ENCODE results near the gene UCP3. TPM values are rescaled to one million over a fixed set of nuclear protein-coding genes. Genes with fewer than 3 reads are reported as not detected.

UCP3 gene
- total and polyA plus RNA-seq, 7 donors = 8.9 to 587 (median 202) TPM

DNA sequence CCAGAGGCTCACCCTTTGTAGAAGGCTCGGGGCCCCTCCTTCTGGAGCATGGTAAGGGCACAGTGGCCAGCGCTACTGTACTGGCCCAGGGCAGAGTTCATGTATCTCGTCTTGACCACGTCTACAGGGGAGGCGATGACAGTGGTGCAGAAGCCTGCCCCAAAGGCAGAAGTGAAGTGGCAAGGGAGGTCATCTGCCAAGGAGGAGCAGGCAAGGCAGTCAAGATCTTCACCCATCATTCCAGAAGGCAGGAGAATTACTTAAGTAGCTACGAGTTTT is 33.5 kb downstream of the UCP3 start:
- ATAC-seq (no peak), DNase-seq (peak in 1 of 2 donors; percentile 20)
- Histone ChIP-seq H3K27ac (no peak overlapping the region), H3K4me3 (no peak overlapping the region), H3K27me3 (ENCODE audit: insufficient read depth in 3 of 3, low read length in 2 of 3) (no peaks in the 10 kb centered on the region), H3K36me3 (ENCODE audit: insufficient read depth in 1 of 2, low read depth in 1 of 2) (peaks cover 0 to 60% of the 10 kb centered on the region in 2 donors), H3K9me3 (no peaks in the 10 kb centered on the region), H3K4me1 (peaks cover 5% of the 10 kb centered on the region)
- 86 to 95% (median 91%) methylated on average over 6 of the region's 6 CpGs for WGBS, 3 donors
- TF ChIP-seq, protein P1, sequence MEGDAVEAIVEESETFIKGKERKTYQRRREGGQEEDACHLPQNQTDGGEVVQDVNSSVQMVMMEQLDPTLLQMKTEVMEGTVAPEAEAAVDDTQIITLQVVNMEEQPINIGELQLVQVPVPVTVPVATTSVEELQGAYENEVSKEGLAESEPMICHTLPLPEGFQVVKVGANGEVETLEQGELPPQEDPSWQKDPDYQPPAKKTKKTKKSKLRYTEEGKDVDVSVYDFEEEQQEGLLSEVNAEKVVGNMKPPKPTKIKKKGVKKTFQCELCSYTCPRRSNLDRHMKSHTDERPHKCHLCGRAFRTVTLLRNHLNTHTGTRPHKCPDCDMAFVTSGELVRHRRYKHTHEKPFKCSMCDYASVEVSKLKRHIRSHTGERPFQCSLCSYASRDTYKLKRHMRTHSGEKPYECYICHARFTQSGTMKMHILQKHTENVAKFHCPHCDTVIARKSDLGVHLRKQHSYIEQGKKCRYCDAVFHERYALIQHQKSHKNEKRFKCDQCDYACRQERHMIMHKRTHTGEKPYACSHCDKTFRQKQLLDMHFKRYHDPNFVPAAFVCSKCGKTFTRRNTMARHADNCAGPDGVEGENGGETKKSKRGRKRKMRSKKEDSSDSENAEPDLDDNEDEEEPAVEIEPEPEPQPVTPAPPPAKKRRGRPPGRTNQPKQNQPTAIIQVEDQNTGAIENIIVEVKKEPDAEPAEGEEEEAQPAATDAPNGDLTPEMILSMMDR (IDR thresholded peaks at IDR 0.05) = no peak
- intact Hi-C loops (cut with DNase I) = no loop called here

GRCh38 chr11:73974604-73975478 is 34.0 kb downstream of the UCP3 start:
- peaks cover 0 to 55% of the 10 kb centered on the region in 2 donors for H3K36me3 ChIP-seq (ENCODE audit: insufficient read depth in 1 of 2, low read depth in 1 of 2)
- H3K27ac ChIP-seq = no peak overlapping the region
- H3K27me3 ChIP-seq (ENCODE audit: insufficient read depth in 3 of 3, low read length in 2 of 3) = no peaks in the 10 kb centered on the region
- intact Hi-C loops (cut with DNase I) = no loop called here
- TF ChIP-seq, protein P1 (IDR thresholded peaks at IDR 0.05) = no peak
- ATAC-seq (no peak), DNase-seq (peak in 1 of 2 donors; percentile 6)
- whole genome bisulfite sequencing, 3 donors = 85 to 91% (median 90%) methylated on average over 13 of the region's 13 CpGs
- H3K4me1 ChIP-seq = no peaks in the 10 kb centered on the region
- no peak overlapping the region for H3K4me3 ChIP-seq
- no peaks in the 10 kb centered on the region for H3K9me3 ChIP-seq

- no peaks in the 10 kb centered on the region for H3K9me3 ChIP-seq
- H3K27ac ChIP-seq = no peak overlapping the region
- H3K4me3 ChIP-seq = no peak overlapping the region
- ATAC-seq (no peak), DNase-seq (peak in 1 of 2 donors; percentile 48)
- H3K36me3 ChIP-seq (ENCODE audit: insufficient read depth in 1 of 2, low read depth in 1 of 2) = peaks cover 0 to 37% of the 10 kb centered on the region in 2 donors
- WGBS, 3 donors = 82 to 86% (median 82%) methylated on average over 11 of the region's 11 CpGs
- intact Hi-C loops (cut with DNase I) = no loop called here
- H3K27me3 ChIP-seq (ENCODE audit: insufficient read depth in 3 of 3, low read length in 2 of 3) = no peaks in the 10 kb centered on the region
- TF ChIP-seq, protein P1 (IDR thresholded peaks at IDR 0.05) = no peak
- H3K4me1 ChIP-seq = no peaks in the 10 kb centered on the region
Measured at GRCh38 chr11:73972620-73973449, 36.0 kb downstream of the UCP3 start.

- Histone ChIP-seq H3K27me3 (ENCODE audit: insufficient read depth in 3 of 3, low read length in 2 of 3) (no peaks in the 10 kb centered on the region), H3K36me3 (ENCODE audit: insufficient read depth in 1 of 2, low read depth in 1 of 2) (peaks cover 0 to 31% of the 10 kb centered on the region in 2 donors), H3K4me1 (no peaks in the 10 kb centered on the region), H3K4me3 (no peak overlapping the region), H3K27ac (no peak overlapping the region), H3K9me3 (no peaks in the 10 kb centered on the region)
- TF ChIP-seq, protein P1 (IDR thresholded peaks at IDR 0.05) = no peak
- intact Hi-C loops (cut with DNase I) = no loop called here
- 74 to 78% (median 77%) methylated on average over 1 of the region's 1 CpG for WGBS, 3 donors
- ATAC-seq = no peak
- DNase-seq = peak in 1 of 2 donors; percentile 6
Measured at GRCh38 chr11:73972187-73972586, 36.7 kb downstream of the UCP3 start.
